EH (cell line): ENCODE results near the gene ANTXRL.
A peak's percentile ranks its signal among the peaks of the same experiment; 100 is the strongest.
"Not testable (repeated sequence)": the region's sequence is repeated elsewhere in the genome, so short reads cannot be mapped to it uniquely, and the experiment has no call there.

Experiments used
- DNase-seq: peaks from one replicate; pipeline ENCODE4 v3.0.0-alpha.2; 2015; ENCODE audit warnings: low read depth

ANTXRL gene

GRCh38 chr10:46295350-46296010 lies 8.7 kb downstream of the ANTXRL start:
- peak; percentile 36 for DNase-seq

DNA sequence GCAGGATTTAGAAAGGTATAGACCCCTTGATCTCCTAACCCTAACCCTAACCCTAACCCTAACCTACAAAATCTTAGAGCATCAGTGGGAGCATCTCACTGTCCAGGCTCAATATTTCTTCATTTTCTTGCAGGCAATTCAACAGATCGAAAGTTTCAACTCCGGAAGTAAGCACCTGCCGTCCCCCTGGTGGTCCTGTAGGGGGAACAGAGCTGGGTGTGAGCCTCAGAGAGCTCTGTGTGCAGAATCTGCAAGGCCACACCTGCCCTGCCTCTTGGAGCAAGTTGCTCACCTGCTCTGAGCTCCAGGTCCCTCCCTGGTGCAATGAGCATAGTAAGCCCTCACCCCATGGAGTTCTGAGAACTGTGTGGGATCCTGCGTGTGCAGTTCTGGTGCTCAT lies 9.3 kb downstream of the ANTXRL start:
- not testable (repeated sequence) for DNase-seq

GRCh38 chr10:46296641-46297141 lies 9.9 kb downstream of the ANTXRL start:
- DNase-seq: no peak

DNA sequence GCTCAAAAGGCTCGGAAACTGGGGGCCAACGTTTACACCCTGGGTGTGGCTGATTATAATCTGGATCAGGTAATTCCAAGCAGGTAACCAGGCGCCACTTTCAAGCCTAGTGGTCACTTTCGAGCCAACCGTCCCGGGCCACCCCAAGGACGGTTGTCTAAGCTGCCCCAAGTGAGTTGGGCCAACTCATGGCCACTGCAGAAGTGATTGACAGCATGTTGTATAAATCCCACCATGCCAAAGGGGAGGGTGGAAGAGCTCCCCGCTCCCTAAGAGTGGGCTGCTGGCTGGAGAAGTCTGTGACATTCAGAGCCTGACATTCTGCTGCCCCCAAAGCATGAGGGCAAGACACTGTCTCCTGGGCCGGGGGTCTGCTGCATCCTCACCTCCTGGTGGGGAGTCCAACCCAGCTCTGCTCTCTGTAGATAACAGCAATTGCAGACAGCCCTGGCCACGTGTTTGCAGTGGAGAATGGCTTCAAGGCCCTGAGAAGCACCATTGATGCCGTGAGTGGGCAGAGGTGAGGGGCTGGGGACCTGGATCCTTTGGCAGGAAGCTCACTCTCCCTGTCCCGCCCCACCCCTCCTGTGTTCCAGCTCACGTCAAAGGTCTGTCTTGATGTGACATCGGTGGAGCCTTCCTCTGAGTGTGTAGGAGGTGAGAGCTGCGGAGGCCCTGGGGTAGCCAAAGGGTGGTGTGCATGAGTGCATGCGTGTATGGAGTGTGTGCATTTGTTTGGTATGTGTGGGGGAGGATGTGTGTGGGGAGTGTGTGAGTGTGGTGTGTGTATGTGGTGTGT lies 10.8 kb downstream of the ANTXRL start:
- DNase-seq: no peak

- DNase-seq: no peak
Observed at GRCh38 chr10:46298477-46299285, 11.9 kb downstream of the ANTXRL start.

DNA sequence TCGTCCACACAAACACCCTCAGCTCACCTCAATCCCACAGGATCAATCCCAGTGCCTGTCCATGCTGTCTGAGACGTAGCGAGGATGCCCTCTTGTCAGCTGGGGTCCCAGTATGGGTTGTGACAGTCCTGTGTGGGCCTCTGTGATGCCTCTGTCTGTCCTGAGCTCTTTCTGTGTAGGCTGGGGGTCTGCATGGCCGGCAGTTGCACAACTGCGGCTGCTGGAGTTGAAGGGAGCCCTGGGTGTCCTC lies 12.4 kb downstream of the ANTXRL start:
- no peak for DNase-seq

GRCh38 chr10:46299536-46300369 lies 13.0 kb downstream of the ANTXRL start:
- no peak for DNase-seq

GRCh38 chr10:46300370-46300711 lies 13.5 kb downstream of the ANTXRL start:
- DNase-seq: not testable (repeated sequence)

DNA sequence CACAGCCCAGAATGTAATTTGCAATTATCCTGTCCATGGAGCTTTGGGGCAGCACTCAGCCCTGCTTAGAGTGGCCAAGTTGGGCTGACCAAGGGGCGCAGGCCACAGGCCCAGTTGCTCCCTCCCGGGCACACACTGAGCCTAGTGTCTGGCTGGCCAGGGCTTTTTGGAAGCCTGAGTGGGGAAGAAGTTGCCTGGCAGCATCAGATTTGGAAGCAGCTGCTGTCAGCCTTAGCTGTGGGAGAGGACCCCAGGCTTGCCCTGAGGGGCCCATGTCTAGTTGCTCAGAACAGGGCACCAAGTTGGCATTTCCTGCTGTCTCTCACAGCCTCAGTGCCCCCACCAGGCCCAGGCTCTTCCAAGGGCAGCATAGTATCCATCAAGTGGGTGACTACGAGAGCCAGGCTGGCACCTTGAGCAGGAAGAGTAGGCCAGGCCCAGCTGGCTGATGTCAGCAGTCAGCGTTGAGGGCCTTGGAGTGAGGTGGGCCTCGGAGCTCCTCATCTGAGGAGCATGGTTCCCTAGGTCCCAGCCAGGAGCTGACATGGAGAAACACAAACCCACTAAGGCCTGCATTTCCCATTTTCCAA lies 14.4 kb downstream of the ANTXRL start:
- DNase-seq: no peak

GRCh38 chr10:46301721-46302479 lies 15.1 kb downstream of the ANTXRL start:
- DNase-seq: no peak

DNA sequence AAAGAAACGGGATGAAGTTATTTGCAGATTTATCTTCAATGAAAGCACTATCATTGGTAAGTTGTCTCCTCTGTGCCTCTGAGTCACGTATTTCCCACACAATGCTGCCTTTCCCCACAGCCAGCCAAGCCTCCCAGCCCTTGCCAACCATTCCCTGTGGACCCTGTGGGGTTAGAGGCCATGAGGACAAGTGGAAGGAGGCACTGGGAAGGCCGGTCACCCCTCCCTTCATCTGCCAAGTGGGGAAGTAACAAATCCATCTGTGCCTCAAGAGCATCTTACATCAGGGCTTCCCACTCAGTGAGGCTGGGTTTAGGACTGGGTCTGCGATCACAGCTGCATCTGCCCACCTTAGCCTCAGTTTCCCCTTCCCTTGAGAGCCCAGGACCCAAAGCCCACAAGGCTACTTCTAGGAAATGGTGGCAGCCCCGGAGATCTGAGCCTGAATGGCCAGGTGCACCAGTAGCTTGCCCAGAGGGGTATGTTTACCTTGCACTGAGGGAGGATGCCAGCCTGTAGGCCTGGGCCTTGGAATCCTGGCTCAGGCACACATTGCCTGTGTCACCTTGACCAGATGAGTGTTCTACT lies 16.1 kb downstream of the ANTXRL start:
- not testable (repeated sequence) for DNase-seq

DNA sequence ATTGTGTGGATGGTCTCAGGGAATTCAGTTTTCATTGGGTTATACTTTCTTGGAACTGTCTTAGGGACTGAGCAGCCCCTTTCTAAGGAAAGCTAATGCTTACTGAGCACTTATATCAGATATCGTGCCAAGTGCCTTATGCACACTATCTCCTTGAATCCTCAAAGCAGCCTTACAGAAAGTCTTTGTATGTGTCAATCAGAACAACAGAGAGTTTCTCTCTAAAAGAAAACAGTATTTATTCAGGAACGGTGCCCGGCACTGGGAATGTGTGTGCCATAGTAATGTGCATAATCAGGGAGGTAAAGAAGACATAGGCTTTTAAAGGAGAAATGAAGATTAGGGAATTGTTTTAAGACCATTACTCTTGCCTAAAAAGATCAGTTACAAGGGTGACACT lies 17.3 kb downstream of the ANTXRL start:
- no peak for DNase-seq

- not testable (repeated sequence) for DNase-seq
Observed at GRCh38 chr10:46304671-46305070, 17.9 kb downstream of the ANTXRL start.

- DNase-seq: no peak
Observed at GRCh38 chr10:46305079-46305818, 18.5 kb downstream of the ANTXRL start.

DNA sequence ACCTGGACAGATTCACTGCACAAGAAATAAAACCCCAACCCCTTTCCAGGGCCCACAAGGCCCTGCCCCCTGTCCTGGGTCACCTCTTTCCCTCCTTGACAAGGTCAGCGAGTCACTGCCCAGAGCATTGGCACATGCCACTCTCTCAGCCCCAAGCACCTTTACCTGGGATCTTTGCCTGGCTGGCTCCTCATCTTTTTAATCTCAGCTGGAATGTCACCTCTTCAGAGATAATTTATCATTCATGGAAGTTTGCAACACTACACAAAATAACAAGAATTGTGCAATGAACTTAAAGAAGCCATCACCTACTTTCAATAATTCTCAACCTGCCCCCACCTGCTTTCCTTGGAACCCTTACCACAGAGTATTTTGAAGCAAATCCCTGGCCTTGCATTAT lies 19.2 kb downstream of the ANTXRL start:
- no peak for DNase-seq

GRCh38 chr10:46306516-46307184 lies 19.9 kb downstream of the ANTXRL start:
- DNase-seq: no peak

DNA sequence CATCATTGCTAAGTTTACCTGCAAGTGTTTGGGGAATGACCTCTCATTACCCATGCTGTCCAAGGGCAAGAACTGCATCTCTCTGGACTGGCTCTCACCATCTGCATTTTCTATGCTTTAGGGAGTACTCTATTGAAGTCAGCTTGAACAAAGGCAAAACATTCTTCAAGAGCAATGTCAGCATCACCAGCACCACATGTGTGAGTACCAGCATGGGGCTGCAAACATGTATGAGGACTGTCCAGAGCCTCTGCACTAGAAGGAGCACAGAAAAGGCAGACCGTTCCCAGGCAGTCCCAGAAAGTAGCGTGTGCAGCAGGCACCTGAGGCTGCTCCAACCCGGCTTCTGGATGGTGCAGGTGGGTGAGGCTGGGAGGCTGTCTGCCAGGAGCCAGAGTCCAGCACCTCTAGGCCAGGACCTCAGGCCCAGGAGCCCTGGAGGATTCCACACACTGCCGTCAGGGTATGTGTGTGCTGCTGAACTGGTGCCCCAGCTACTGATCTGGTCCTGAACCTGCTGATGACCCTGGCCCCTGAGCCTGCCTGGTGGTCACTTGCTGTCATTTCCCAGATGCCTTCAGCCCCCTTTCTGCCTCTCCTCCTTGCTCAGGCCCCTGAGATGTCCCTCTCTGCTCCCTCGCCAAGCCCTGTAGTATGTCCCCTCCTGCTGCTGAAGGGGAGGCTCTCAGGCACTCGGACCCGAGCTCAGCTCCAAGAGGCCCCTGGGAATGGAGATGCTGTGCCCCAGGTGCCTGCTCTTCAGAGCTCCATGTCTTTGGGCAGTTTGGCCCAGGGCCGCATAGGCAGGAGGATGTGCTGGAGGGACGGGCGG lies 20.7 kb downstream of the ANTXRL start:
- DNase-seq: no peak

DNA sequence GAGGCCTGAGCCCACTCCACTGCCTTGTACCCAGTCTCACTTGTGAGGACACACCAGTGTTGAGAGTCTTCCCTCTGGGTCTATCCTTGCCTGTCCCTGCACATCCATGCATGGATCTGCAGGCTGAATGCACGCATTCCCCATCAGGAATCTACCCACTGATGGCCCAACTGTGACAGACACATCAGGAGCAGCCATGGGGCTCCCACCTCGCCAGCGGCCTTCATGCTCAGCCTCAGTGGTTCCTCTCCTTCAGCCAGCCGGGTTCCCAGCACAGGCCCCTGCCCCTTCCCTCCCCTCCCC lies 21.3 kb downstream of the ANTXRL start:
- no peak for DNase-seq
